H9 (cell line): Measurements from ENCODE around the gene MELK. TPM values are rescaled to one million over a fixed set of nuclear protein-coding genes. Genes with fewer than 3 reads are reported as not detected.

Source experiments
- DNase-seq: peaks from one replicate; pipeline ENCODE4 v3.0.0-alpha.2; 2017
- H2AFZ ChIP-seq: one replicate; pipeline ENCODE4 v1.6.1; 2013; ENCODE audit warnings: mild to moderate bottlenecking, low read length, control low read depth, moderate library complexity
- H2AK5ac ChIP-seq: 2 replicates; pipeline ENCODE4 v1.6.1; 2013; ENCODE audit warnings: low read length, control low read depth, mixed read lengths; ENCODE audit not compliant: insufficient read length
- H2BK120ac ChIP-seq: one replicate; pipeline ENCODE4 v1.6.1; 2013; ENCODE audit warnings: low read depth, mild to moderate bottlenecking, low read length, control low read depth, inconsistent platforms; ENCODE audit not compliant: poor library complexity, severe bottlenecking
- H2BK12ac ChIP-seq: 2 replicates; pipeline ENCODE4 v1.6.1; 2013; ENCODE audit warnings: low read length, control low read depth, mixed read lengths, low read depth; ENCODE audit not compliant: insufficient read length
- H2BK15ac ChIP-seq: 2 replicates; pipeline ENCODE4 v1.6.1; 2013; ENCODE audit warnings: low read depth, low read length, control low read depth
- H2BK20ac ChIP-seq: one replicate; pipeline ENCODE4 v1.6.1; 2013; ENCODE audit warnings: low read depth, mild to moderate bottlenecking, low read length, control low read depth, inconsistent platforms; ENCODE audit not compliant: poor library complexity, severe bottlenecking
- H2BK5ac ChIP-seq: 2 replicates; pipeline ENCODE4 v1.6.1; 2013; ENCODE audit warnings: low read length, control low read depth, mixed read lengths; ENCODE audit not compliant: insufficient read length
- H3K14ac ChIP-seq: 2 replicates; pipeline ENCODE4 v1.6.1; 2013; ENCODE audit warnings: low read length, control low read depth; ENCODE audit not compliant: insufficient read depth
- H3K18ac ChIP-seq: 2 replicates; pipeline ENCODE4 v1.6.1; 2013; ENCODE audit warnings: low read depth, mild to moderate bottlenecking, mixed read lengths, low read length, control low read depth; ENCODE audit not compliant: insufficient read length
- H3K23ac ChIP-seq: 2 replicates; pipeline ENCODE4 v1.6.1; 2013; ENCODE audit warnings: low read length, control low read depth, mixed read lengths, low read depth; ENCODE audit not compliant: insufficient read length
- H3K23me2 ChIP-seq: 2 replicates; pipeline ENCODE4 v1.6.1; 2013; ENCODE audit warnings: low read depth, mild to moderate bottlenecking, mixed read lengths, low read length, control low read depth; ENCODE audit not compliant: insufficient read length, poor library complexity, severe bottlenecking
- H3K27ac ChIP-seq: 2 replicates; pipeline ENCODE4 v1.5.1; 2013; ENCODE audit warnings: low read length, control low read depth, mixed read lengths, low read depth; ENCODE audit not compliant: insufficient read length
- H3K27me3 ChIP-seq: 2 replicates; pipeline ENCODE4 v1.6.1; 2013; ENCODE audit warnings: low read length, control low read depth, inconsistent platforms; ENCODE audit not compliant: insufficient read depth
- H3K4ac ChIP-seq: 2 replicates; pipeline ENCODE4 v1.6.1; 2013; ENCODE audit warnings: low read depth, mild to moderate bottlenecking, control low read depth, inconsistent platforms, low read length, moderate library complexity
- H3K4me1 ChIP-seq: 2 replicates; pipeline ENCODE4 v1.6.1; 2013; ENCODE audit warnings: low read length, control low read depth, inconsistent platforms; ENCODE audit not compliant: insufficient read depth
- H3K4me2 ChIP-seq: 2 replicates; pipeline ENCODE4 v1.6.1; 2013; ENCODE audit warnings: low read length, control low read depth, mixed read lengths; ENCODE audit not compliant: insufficient read length, insufficient read depth
- H3K56ac ChIP-seq: 2 replicates; pipeline ENCODE4 v1.6.1; 2013; ENCODE audit warnings: low read depth, mild to moderate bottlenecking, mixed read lengths, low read length, control low read depth; ENCODE audit not compliant: insufficient read length
- H3K79me1 ChIP-seq: 2 replicates; pipeline ENCODE4 v1.6.1; 2013; ENCODE audit warnings: low read depth, mild to moderate bottlenecking, moderate library complexity, low read length, control low read depth, inconsistent platforms; ENCODE audit not compliant: insufficient read depth, poor library complexity, severe bottlenecking
- H3K79me2 ChIP-seq: 2 replicates; pipeline ENCODE4 v1.6.1; 2013; ENCODE audit warnings: low read length, control low read depth, inconsistent platforms; ENCODE audit not compliant: insufficient read depth
- H3K9ac ChIP-seq: 2 replicates; pipeline ENCODE4 v1.6.1; 2013; ENCODE audit warnings: low read length, control low read depth, mixed read lengths; ENCODE audit not compliant: insufficient read length; ENCODE audit errors: extremely low read depth
- H3K9me3 ChIP-seq: one replicate; pipeline ENCODE4 v1.6.1; 2013; ENCODE audit warnings: low read depth, low read length, inconsistent platforms; ENCODE audit not compliant: control insufficient read depth
- H3T11ph ChIP-seq: one replicate; pipeline ENCODE4 v1.6.1; 2013; ENCODE audit warnings: mild to moderate bottlenecking, low read length, control low read depth, inconsistent platforms
- H4K20me1 ChIP-seq: one replicate; pipeline ENCODE4 v1.6.1; 2013; ENCODE audit not compliant: control insufficient read depth, insufficient read length, insufficient read depth
- H4K5ac ChIP-seq: 2 replicates; pipeline ENCODE4 v1.6.1; 2013; ENCODE audit warnings: low read depth, mild to moderate bottlenecking, mixed read lengths, low read length, control low read depth; ENCODE audit not compliant: insufficient read length
- H4K8ac ChIP-seq: replicated peaks from 2 replicates; pipeline ENCODE4 v1.6.1; 2013; ENCODE audit warnings: low read length, control low read depth, mixed read lengths, low read depth; ENCODE audit not compliant: insufficient read length
- H4K91ac ChIP-seq: 2 replicates; pipeline ENCODE4 v1.6.1; 2013; ENCODE audit warnings: low read depth, mild to moderate bottlenecking, moderate library complexity, mixed read lengths, low read length, control low read depth; ENCODE audit not compliant: insufficient read length
- H3K27ac Mint-ChIP-seq, 3 experiments: 2 replicates in 2 of 3; 3 replicates in 1 of 3; pipeline ENCODE4 v1.8.0; 2020 to 2021; ENCODE audit warnings: mixed read lengths in 3 of 3, mild to moderate bottlenecking in 1 of 3, moderate library complexity in 1 of 3
- H3K27me3 Mint-ChIP-seq: 2 replicates; pipeline ENCODE4 v1.8.0; 2021; ENCODE audit warnings: low read depth, mild to moderate bottlenecking, moderate library complexity, mixed read lengths
- H3K36me3 Mint-ChIP-seq, 3 experiments: 2 replicates in 2 of 3; 3 replicates in 1 of 3; pipeline ENCODE4 v1.8.0; 2020 to 2021; ENCODE audit warnings: low read depth in 3 of 3, mixed read lengths in 3 of 3; ENCODE audit not compliant: insufficient read depth in 1 of 3
- H3K4me1 Mint-ChIP-seq, 2 experiments: 2 replicates each; pipeline ENCODE4 v1.8.0; 2020; ENCODE audit warnings: mixed read lengths in 2 of 2
- H3K4me3 Mint-ChIP-seq, 2 experiments: 2 replicates in 1 of 2; 3 replicates in 1 of 2; pipeline ENCODE4 v1.8.0; 2020 to 2021; ENCODE audit warnings: mild to moderate bottlenecking in 2 of 2, mixed read lengths in 2 of 2, moderate library complexity in 1 of 2
- H3K9me3 Mint-ChIP-seq, 2 experiments: 2 replicates in 1 of 2; 3 replicates in 1 of 2; pipeline ENCODE4 v1.8.0; 2020; ENCODE audit warnings: mild to moderate bottlenecking in 2 of 2, mixed read lengths in 2 of 2, moderate library complexity in 1 of 2
- WGBS: extraction: QIAGEN DNeasy Blood & Tissue Kit; methylation state at CpG from one replicate; pipeline ENCODE4 v1.1.7; 2013; ENCODE audit warnings: missing lambda C conversion rate, low lambda C conversion rate, mixed read lengths; ENCODE audit not compliant: insufficient read length; ENCODE audit errors: extremely low coverage; 5-methylcytosine and 5-hydroxymethylcytosine counted together
- total RNA-seq: library from RNA; stranded (reverse); gene quantifications from 2 replicates; pipeline ENCODE4 v1.2.1, GENCODE V29; 2021
- TF ChIP-seq, protein P1 (sequence below): fragments of 200-600 bp; sonication (generic); conservative IDR thresholded peaks from 3 replicates; pipeline ENCODE4 v1.8.0; 2021; ENCODE audit warnings: antibody characterized with exemption, mild to moderate bottlenecking

The MELK gene
- total RNA-seq, 1 experiment from 2014 or later = 43.6 TPM

- Histone ChIP-seq H3K14ac (no peak overlapping the region), H3T11ph (no peak overlapping the region)
- WGBS = no CpG with 5 or more reads among the region's 2 CpGs
Measured at GRCh38 chr9:36679710-36680109, 107.0 kb downstream of the MELK start.

More at GRCh38 chr9:36679710-36680109, 107.0 kb downstream of the MELK start:
- no peak overlapping the region for H4K5ac ChIP-seq
- H2BK12ac ChIP-seq = no peak overlapping the region
- no peak overlapping the region for H2AFZ ChIP-seq
- no peak overlapping the region for H4K8ac ChIP-seq
- H2AK5ac ChIP-seq = no peak overlapping the region
- H3K23me2 ChIP-seq = no peaks in the 10 kb centered on the region
- H3K4me2 ChIP-seq = no peak overlapping the region
- TF ChIP-seq, protein P1, sequence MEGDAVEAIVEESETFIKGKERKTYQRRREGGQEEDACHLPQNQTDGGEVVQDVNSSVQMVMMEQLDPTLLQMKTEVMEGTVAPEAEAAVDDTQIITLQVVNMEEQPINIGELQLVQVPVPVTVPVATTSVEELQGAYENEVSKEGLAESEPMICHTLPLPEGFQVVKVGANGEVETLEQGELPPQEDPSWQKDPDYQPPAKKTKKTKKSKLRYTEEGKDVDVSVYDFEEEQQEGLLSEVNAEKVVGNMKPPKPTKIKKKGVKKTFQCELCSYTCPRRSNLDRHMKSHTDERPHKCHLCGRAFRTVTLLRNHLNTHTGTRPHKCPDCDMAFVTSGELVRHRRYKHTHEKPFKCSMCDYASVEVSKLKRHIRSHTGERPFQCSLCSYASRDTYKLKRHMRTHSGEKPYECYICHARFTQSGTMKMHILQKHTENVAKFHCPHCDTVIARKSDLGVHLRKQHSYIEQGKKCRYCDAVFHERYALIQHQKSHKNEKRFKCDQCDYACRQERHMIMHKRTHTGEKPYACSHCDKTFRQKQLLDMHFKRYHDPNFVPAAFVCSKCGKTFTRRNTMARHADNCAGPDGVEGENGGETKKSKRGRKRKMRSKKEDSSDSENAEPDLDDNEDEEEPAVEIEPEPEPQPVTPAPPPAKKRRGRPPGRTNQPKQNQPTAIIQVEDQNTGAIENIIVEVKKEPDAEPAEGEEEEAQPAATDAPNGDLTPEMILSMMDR = no peak; the same call in 2 of the 3 replicates
- H2BK120ac ChIP-seq = no peak overlapping the region
- H3K56ac ChIP-seq = no peak overlapping the region
- H3K4ac ChIP-seq = no peak overlapping the region
- H4K91ac ChIP-seq = no peak overlapping the region
- no peak overlapping the region for H2BK5ac ChIP-seq
- H2BK20ac ChIP-seq = no peak overlapping the region
- H3K79me2 ChIP-seq = no peaks in the 10 kb centered on the region
- H3K23ac ChIP-seq = no peak overlapping the region
- H3K4me1 Mint-ChIP-seq = peaks cover 4 to 7% of the 10 kb centered on the region in 2 experiments; a peak in 2 of 4 replicates
- no peaks in the 10 kb centered on the region for H3K4me1 ChIP-seq
- H2BK15ac ChIP-seq = no peak overlapping the region
- no peak overlapping the region for H3K27ac Mint-ChIP-seq
- H3K9me3 Mint-ChIP-seq = peaks cover 12 to 15% of the 10 kb centered on the region in 2 experiments; a peak in 4 of 5 replicates
- no peak for DNase-seq
- H3K4me3 Mint-ChIP-seq = no peak overlapping the region
- H3K36me3 Mint-ChIP-seq = peaks cover 36 to 56% (median 52%) of the 10 kb centered on the region in 3 experiments
- H3K27me3 Mint-ChIP-seq = no peaks in the 10 kb centered on the region
- H4K20me1 ChIP-seq = no peaks in the 10 kb centered on the region
- no peak overlapping the region for H3K9ac ChIP-seq
- no peaks in the 10 kb centered on the region for H3K27me3 ChIP-seq
- H3K27ac ChIP-seq = no peak overlapping the region
- no peak overlapping the region for H3K18ac ChIP-seq
- H3K79me1 ChIP-seq = no peaks in the 10 kb centered on the region
- no peaks in the 10 kb centered on the region for H3K9me3 ChIP-seq
